ENCODE results near the gene PGF.

Gene PGF

DNA sequence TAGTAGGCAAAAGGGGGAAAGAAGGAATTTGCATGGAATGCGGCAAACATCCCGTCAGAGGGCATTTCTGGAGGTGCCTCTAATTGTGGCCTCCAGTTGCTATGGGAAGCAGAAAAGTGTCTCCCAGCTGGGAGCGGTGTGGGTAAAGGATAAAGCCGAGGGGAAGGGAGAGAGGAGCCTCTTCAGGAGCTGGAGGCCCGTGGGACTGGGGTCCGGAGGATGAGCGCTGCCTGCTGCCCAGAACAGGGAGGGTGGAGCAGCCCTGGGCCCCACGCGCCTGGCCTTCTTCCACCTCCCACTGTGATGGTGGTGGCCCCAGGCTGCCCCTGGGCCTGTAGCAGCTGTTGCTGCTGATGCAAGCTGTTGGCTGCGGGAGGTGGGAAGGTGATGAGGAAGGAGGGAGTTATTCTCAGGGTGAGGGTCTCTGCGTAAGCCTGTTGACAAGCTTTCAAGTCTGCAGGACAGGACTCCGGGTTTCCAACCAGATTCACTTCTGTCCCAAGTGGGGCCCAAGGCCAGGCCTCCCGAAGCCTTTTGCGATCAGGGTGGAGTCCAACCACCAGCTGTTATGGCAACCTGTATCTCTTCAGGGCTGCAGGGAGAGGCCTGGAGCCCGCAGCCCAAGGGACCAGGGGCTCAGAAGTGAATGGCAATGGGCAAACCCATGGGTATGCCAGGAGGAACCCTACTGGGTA, 19.1 kb upstream of the PGF start:
- peaks cover 23% of the 10 kb centered on the region for H3K27me3 Mint-ChIP-seq
- no peaks in the 10 kb centered on the region for H3K36me3 Mint-ChIP-seq
- peaks cover 3% of the 10 kb centered on the region for H3K4me1 Mint-ChIP-seq
- DNase-seq, result no peak
- no peak overlapping the region for H3K27ac Mint-ChIP-seq
- CTCF ChIA-PET, result interaction anchor here (1.3 to 1.7 kb wide), 3 partner anchors 28 to 114 kb away, joined by 3 to 4 read pairs (median 3); no protein-coding TSS in a partner anchor
- no peaks in the 10 kb centered on the region for H3K9me3 Mint-ChIP-seq
- no peak overlapping the region for H3K4me3 Mint-ChIP-seq

DNA sequence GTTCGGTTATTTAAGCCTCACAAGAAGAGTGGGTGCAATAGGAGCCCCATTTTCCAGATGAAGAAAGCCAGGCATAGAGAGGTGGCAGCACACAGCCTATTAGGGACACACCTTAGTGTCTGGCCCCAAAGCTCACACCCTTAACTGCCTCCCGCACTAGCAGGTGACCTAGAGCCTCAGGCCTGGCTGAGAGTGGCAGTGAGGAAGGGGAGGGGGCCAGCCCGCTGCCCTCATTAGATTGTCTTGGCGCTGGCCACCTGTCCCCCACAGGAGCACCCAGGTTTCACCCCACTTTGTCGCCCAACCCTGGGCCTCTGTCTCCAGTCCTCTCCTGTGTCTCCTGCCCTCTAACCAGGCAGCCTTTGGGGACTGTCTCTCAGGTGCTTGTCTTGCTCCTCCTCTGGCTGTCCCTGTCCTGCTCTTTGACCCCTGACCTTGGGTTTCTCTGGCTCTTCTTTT, 18.5 kb upstream of the PGF start:
- Mint-ChIP-seq H3K36me3 (no peaks in the 10 kb centered on the region), H3K4me3 (no peak overlapping the region)
- CTCF ChIA-PET, result interaction anchor here (1.0 to 1.7 kb wide), 3 partner anchors 28 to 115 kb away, joined by 3 to 4 read pairs (median 3); no protein-coding TSS in a partner anchor

DNA sequence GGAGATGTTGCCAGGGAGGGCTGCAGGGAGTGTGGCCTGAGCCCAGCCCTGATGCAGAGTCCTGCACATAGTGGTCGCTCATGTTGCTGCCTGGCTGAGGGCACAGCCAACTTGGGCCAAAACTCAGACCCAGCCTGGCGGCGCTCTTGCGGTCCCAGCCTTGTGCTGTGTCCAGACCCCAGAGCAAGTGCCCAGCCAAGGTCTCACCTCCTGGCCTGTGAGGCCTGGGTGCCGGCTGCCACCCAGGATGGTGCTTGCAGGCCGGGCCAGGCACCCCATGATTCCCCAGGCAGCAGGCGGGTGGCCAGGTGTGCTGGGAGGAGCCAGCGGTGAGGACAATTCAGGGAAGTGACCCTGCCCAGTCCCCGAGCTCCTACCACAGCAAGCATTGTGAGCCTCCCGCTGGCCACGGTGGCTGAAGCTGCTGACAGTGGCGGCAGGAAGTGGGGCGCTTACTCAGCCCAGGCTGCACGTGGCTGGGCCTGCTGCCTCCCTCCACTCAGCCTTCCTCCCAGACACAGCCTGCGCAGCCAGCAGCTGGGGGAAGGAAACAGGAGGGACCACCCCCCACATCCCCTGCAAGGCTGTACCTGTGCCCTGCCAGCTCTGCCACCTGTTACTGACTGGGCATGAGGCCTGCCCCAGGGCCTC, 17.7 kb upstream of the PGF start:
- H3K27me3 Mint-ChIP-seq, result peaks cover 29% of the 10 kb centered on the region
- no peaks in the 10 kb centered on the region for H3K9me3 Mint-ChIP-seq
- no peak overlapping the region for H3K4me3 Mint-ChIP-seq
- DNase-seq, result peak; percentile 38
- CTCF ChIA-PET, result interaction anchor here (1.0 to 1.7 kb wide), 3 partner anchors 27 to 115 kb away, joined by 3 to 4 read pairs (median 3); no protein-coding TSS in a partner anchor
- no peak overlapping the region for H3K27ac Mint-ChIP-seq
- H3K36me3 Mint-ChIP-seq, result no peaks in the 10 kb centered on the region
- peaks cover 3% of the 10 kb centered on the region for H3K4me1 Mint-ChIP-seq

More for the DNA sequence above, 18.5 kb upstream of the PGF start:
- Mint-ChIP-seq H3K4me1 (peaks cover 3% of the 10 kb centered on the region), H3K9me3 (no peaks in the 10 kb centered on the region), H3K27ac (no peak overlapping the region), H3K27me3 (peaks cover 28% of the 10 kb centered on the region)
- DNase-seq, result no peak

DNA sequence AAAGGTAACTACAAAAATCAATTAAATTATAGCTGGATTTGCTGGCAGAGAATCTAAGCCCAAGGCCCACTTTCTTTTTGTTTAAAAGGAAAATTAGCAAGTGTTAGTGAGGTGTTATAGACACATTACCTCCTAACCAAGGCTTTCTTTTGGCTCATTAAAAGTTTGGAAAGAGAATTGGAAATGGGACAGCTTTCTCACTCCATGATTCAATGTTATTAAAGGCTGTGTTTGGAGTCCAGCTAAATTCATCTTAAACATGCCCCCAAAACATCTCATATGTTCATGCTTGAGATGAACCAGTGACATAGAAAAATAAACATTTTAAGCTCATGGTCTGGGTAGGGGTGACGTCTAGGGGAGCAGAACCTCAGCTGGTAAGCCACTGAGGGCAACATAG, 13.4 kb upstream of the PGF start:
- no peak for DNase-seq
- H3K27me3 Mint-ChIP-seq, result peaks cover 40% of the 10 kb centered on the region
- H3K9me3 Mint-ChIP-seq, result no peaks in the 10 kb centered on the region
- H3K4me1 Mint-ChIP-seq, result peaks cover 3% of the 10 kb centered on the region
- H3K27ac Mint-ChIP-seq, result no peak overlapping the region
- no peaks in the 10 kb centered on the region for H3K36me3 Mint-ChIP-seq
- CTCF ChIA-PET, result interaction anchor here (0.8 to 0.9 kb wide), 2 partner anchors 18 to 108 kb away, joined by 3 read pairs; no protein-coding TSS in a partner anchor
- H3K4me3 Mint-ChIP-seq, result no peak overlapping the region

DNA sequence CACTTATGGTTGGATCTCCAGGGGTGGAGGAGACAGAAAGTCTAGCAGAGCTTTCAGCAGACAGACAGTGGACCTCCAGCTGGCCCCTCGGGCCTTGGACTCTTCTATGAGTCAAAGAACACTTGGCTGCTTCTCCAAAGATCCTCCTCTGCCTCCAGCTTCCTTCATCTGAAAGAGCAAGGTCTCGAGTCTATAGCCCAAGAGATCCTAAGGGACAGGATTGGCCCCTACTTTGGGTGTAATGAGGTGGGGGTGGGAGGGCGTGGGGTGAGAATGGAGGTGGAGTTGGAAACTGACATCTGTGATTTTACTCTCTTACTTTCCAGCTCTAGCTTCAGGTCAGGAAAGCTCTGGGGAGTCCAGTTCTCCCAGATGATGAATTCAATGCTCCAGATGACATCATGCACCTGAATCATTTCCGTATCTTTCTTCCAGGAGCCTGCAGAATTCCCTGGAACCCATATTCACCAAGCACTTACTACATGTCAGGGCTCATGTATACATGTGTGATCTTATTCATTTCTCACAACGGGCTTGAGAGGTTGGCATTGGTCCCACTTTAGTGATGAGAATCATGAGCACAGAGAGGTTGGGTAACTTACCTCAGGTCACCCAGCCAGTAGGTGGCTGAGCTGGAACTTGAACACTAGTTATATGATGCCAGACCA, 10.2 kb upstream of the PGF start:
- no peak overlapping the region for H3K27ac Mint-ChIP-seq
- H3K4me1 Mint-ChIP-seq, result peaks cover 3% of the 10 kb centered on the region
- peaks cover 55% of the 10 kb centered on the region for H3K27me3 Mint-ChIP-seq
- no peak overlapping the region for H3K4me3 Mint-ChIP-seq
- no peaks in the 10 kb centered on the region for H3K9me3 Mint-ChIP-seq
- H3K36me3 Mint-ChIP-seq, result no peaks in the 10 kb centered on the region
- DNase-seq, result no peak
- CTCF ChIA-PET, result interaction anchor here (1.4 to 2.1 kb wide), 3 partner anchors 20 to 123 kb away, joined by 4 to 11 read pairs (median 9); no protein-coding TSS in a partner anchor

DNA sequence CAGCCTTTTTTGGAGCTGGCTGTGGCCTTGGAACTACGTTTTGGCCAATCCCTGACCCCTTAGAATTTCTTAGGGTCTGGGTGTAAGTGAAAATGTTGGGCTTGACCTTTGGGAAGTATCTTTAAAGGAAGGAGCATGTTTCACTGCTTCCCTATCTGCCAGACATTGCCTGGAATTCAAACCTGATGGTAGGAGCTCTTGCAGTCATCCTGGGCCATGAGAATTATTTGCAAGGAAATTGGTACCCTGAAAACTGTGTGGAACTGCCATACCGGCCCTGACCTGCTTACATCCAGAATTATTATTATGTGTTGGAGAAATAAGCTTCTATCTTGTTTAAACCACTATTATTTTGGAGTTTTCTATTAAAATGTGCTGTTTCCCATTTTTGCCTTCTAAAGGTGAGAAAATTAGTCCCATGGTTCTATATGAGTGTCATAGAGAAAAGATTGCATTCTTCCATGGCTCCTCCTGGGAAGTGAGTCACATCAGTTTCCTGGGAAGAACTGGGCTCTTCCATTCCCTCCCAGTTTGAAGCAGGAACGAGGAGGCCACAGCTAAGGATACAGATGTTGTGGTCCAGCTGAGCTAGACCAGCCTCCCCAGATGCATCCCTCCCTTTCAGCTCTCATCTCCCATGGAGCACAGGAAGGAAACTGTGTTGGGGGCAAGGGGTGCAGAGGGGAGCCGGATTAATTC, 9.5 kb upstream of the PGF start:
- DNase-seq, result no peak
- H3K27me3 Mint-ChIP-seq, result peaks cover 52% of the 10 kb centered on the region
- H3K9me3 Mint-ChIP-seq, result no peaks in the 10 kb centered on the region
- peaks cover 3% of the 10 kb centered on the region for H3K4me1 Mint-ChIP-seq
- no peaks in the 10 kb centered on the region for H3K36me3 Mint-ChIP-seq
- no peak overlapping the region for H3K27ac Mint-ChIP-seq
- no peak overlapping the region for H3K4me3 Mint-ChIP-seq
- CTCF ChIA-PET, result interaction anchor here (1.4 to 2.1 kb wide), 4 partner anchors 19 to 124 kb away, joined by 4 to 11 read pairs (median 6); no protein-coding TSS in a partner anchor

DNA sequence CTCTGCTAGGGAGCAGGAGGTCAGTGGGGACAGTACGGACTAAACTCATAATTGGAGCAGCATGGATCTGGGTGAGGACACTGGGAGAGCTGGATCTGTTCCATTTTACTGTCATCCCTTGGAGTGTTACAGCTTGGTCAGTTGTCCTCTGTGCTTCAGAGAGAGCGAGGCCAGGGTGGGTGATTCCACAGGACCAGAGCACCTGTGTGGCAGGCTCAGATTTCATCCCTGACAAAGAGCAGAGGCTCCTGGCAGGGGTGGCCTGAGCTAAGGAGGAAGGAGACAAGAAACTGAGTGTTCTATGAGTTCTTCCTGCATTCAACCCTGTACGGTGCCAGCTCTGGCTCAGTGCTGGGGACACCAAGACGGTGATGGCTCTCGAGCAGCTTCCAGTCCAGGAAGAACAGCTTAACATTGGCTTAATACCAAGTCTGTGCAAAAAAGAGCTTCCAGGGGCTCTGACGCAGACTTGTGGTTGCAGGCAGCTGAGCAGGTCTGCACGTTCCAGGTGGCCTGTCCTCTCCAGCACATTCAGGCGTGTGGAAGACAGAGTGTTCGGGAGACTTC, 8.4 kb upstream of the PGF start:
- CTCF ChIA-PET, result interaction anchor here (0.9 to 2.1 kb wide), 5 partner anchors 18 to 125 kb away, joined by 3 to 11 read pairs (median 4); no protein-coding TSS in a partner anchor
- no peaks in the 10 kb centered on the region for H3K36me3 Mint-ChIP-seq
- no peak for DNase-seq
- peaks cover 3% of the 10 kb centered on the region for H3K4me1 Mint-ChIP-seq
- H3K9me3 Mint-ChIP-seq, result no peaks in the 10 kb centered on the region
- peaks cover 54% of the 10 kb centered on the region for H3K27me3 Mint-ChIP-seq
- no peak overlapping the region for H3K27ac Mint-ChIP-seq
- no peak overlapping the region for H3K4me3 Mint-ChIP-seq

DNA sequence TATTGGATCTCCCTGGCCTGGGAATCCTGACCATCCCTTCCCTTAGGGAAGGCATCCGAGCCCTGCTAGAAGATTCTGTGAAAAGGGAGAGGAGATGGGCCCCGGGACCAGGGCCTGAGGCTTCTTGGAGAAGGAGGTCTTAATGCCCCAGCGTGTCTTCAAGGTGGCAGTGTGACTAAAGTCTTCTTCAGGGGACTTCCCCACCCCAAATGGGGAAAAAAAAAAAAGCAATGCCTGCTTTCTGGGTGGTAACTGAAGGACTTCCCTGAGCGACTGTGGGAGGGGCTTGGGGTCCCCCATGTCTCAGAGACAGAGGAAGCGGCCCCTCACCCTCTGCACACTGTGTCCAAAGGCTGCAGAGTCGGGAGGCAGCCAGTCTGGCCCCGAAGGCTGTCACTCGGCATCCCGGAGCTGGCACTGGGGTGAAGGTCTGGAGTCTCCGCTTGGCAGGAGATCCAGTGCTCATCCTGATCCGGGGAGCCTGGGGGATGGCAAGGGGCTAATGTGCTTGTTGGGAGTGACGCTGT, 7.8 kb upstream of the PGF start:
- Mint-ChIP-seq H3K27ac (no peak overlapping the region), H3K27me3 (peaks cover 54% of the 10 kb centered on the region), H3K4me3 (no peak overlapping the region), H3K4me1 (peaks cover 3% of the 10 kb centered on the region), H3K36me3 (no peaks in the 10 kb centered on the region), H3K9me3 (no peaks in the 10 kb centered on the region)
- CTCF ChIA-PET, result interaction anchor here (0.9 to 2.9 kb wide), 4 partner anchors 18 to 116 kb away, joined by 3 to 16 read pairs (median 4); no protein-coding TSS in a partner anchor
- no peak for DNase-seq

DNA sequence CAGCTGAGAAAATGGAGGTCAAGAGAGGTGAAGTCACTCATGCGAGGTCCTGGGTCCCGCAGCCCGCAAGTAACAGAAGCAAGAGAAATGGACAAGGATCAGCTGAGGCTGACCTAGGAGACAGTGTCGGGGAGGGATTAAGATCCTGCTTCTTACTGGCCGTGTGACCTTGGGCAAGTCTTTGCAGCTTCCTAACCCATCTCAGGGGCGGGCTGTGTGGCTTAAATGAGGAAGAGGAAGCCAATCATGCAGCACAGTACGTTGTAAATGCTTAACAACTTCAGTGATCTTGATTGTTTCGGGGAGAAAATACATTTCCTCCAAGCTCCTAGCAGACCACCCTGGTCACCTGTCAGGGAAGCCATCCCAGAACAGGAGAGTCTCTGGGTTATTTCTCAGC, 7.1 kb upstream of the PGF start:
- no peaks in the 10 kb centered on the region for H3K9me3 Mint-ChIP-seq
- no peak for DNase-seq
- H3K4me1 Mint-ChIP-seq, result peaks cover 3% of the 10 kb centered on the region
- H3K27ac Mint-ChIP-seq, result no peak overlapping the region
- no peaks in the 10 kb centered on the region for H3K36me3 Mint-ChIP-seq
- CTCF ChIA-PET, result interaction anchor here (0.9 to 2.9 kb wide), 3 partner anchors 12 to 126 kb away, joined by 3 to 16 read pairs (median 7); no protein-coding TSS in a partner anchor
- H3K4me3 Mint-ChIP-seq, result no peak overlapping the region
- peaks cover 60% of the 10 kb centered on the region for H3K27me3 Mint-ChIP-seq

DNA sequence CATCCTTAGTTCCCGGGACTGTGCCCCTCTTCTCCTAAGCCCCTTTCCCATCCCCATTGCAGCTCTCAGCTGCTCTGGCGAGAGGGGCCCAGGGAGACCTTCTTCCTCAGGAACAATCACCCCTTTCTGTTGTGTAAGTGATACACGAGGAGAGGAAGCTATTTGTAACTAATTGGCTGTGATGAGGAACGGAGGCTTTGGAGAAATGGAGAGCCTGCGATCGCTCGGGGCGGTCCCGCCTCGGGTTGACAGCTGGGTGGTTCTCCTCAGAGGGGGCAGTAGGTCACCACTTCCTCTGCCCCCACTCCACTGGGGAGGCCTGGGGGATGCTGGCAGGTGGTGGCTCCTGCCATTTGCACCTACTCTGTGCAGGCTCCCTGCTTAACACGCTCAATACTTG, 6.6 kb upstream of the PGF start:
- no peak for DNase-seq
- Mint-ChIP-seq H3K4me3 (no peak overlapping the region), H3K9me3 (no peaks in the 10 kb centered on the region), H3K36me3 (no peaks in the 10 kb centered on the region), H3K27me3 (peaks cover 60% of the 10 kb centered on the region), H3K27ac (no peak overlapping the region), H3K4me1 (peaks cover 3% of the 10 kb centered on the region)
- CTCF ChIA-PET, result interaction anchor here (0.9 to 2.9 kb wide), 3 partner anchors 11 to 127 kb away, joined by 3 to 16 read pairs (median 7); no protein-coding TSS in a partner anchor

DNA sequence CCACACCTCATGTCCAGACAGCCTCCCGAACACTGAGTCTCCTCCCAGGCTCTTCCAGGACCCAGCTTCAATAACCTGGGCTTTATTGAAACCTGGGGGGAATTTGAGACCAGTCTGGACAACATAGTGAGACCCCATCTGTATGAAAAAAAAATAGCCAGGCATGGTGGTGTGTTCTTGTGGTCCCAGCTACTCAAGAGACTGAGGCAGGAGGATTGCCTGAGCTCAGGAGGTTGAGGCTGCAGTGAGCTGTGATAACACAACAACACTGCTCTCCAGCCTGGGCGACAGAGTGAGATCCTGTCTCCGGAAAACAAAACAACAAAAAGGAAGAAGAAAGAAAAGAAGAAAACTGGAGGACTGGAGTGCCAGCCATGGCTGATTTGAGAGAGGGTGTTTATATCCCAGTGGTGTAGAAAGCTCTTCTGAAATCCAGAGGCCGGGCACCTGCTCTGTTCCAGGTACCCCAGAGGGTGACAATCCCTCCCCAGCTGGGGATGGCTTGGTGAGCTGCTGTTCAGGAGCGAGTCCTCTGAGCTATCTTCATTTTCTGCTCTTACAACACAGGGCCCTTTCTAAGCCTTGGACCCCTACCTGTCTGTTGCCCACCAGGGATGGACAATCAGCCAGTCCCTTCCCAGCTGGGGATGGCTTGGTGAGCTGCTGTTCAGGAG, 6.0 kb upstream of the PGF start:
- no peaks in the 10 kb centered on the region for H3K9me3 Mint-ChIP-seq
- H3K27me3 Mint-ChIP-seq, result peaks cover 64% of the 10 kb centered on the region
- no peak overlapping the region for H3K4me3 Mint-ChIP-seq
- no peak overlapping the region for H3K27ac Mint-ChIP-seq
- CTCF ChIA-PET, result interaction anchor here (1.8 to 2.9 kb wide), 2 partner anchors 16 to 127 kb away, joined by 7 to 16 read pairs; no protein-coding TSS in a partner anchor
- H3K36me3 Mint-ChIP-seq, result no peaks in the 10 kb centered on the region
- peaks cover 3% of the 10 kb centered on the region for H3K4me1 Mint-ChIP-seq
- no peak for DNase-seq

DNA sequence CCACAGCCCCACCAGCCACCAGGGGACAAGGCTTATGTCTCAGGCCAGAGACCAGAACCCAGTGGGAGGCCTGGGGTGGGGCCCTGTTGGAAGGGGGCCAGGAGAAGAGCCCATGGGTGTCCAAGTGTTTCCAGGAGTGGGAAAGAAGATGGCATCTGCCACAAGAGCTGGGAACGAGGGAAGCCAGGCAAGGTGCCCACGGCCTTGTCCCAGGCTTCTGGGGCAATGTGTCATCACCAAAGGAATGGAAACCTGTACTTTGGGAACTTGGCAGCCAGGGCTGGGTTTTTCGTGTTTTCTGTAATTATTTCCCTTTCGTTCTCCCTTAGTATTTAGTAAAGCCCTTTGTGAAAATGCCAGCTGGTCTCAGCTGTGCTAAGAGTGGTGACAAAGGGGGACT, 5.3 kb upstream of the PGF start:
- no peaks in the 10 kb centered on the region for H3K36me3 Mint-ChIP-seq
- H3K4me3 Mint-ChIP-seq, result no peak overlapping the region
- no peak overlapping the region for H3K27ac Mint-ChIP-seq
- DNase-seq, result no peak
- H3K27me3 Mint-ChIP-seq, result peaks cover 70% of the 10 kb centered on the region
- H3K4me1 Mint-ChIP-seq, result peaks cover 3% of the 10 kb centered on the region
- H3K9me3 Mint-ChIP-seq, result no peaks in the 10 kb centered on the region
- CTCF ChIA-PET, result interaction anchor here (2.9 kb wide), 1 partner anchor 16 kb away, joined by 16 read pairs; no protein-coding TSS in a partner anchor

All from activated naive CD4-positive, alpha-beta T cell treated with anti-CD3 and anti-CD28 coated beads, Interleukin-2, amount 10 ng/mL, durations not matched to agents 7 days and 5 days (primary cell).